IMR-90 (cell line): ENCODE results near the gene SERPINA6. TPM values are rescaled to one million over a fixed set of nuclear protein-coding genes. Genes with fewer than 3 reads are reported as not detected.

ENCODE experiments used
- ATAC-seq: fragments of 200-7000 bp; cut with Tn5 transposase; 2 replicates; pipeline ENCODE4 v1.9.1; 2020; ENCODE audit warnings: low read depth, mild to moderate bottlenecking, moderate library complexity
- BruUV-seq: library from RNA; stranded (reverse); fragments of 400-500 nt; replicated peaks from 2 replicates; lab custom pipeline; 2021; lab: Mats Ljungman, UMichigan
- CTCF ChIA-PET: fragments of 300-600 bp; formaldehyde crosslinking; extraction: SDS; loops from one replicate; lab custom pipeline; 2021; ENCODE audit warnings: antibody characterized with exemption; lab: Yijun Ruan, JAX
- POLR2A ChIA-PET: fragments of 300-600 bp; sonication (Branson Sonifier 250); formaldehyde crosslinking; loops from one replicate; lab custom pipeline; 2022; ENCODE audit warnings: antibody characterized with exemption; ENCODE audit not compliant: unreplicated experiment; lab: Charles Lee
- DNase-seq: peaks from one replicate; pipeline ENCODE4 v3.0.0; 2013
- H2AFZ ChIP-seq: replicated peaks from 2 replicates; pipeline ENCODE3; 2013; ENCODE audit warnings: low read length, mild to moderate bottlenecking; ENCODE audit not compliant: poor library complexity
- H2AK5ac ChIP-seq: 2 replicates; pipeline ENCODE4 v1.6.1; 2013; ENCODE audit warnings: low read depth, low read length, inconsistent platforms
- H2AK9ac ChIP-seq: replicated peaks from 2 replicates; pipeline ENCODE3; 2013; ENCODE audit warnings: mild to moderate bottlenecking, low read depth, low read length, moderate library complexity; ENCODE audit not compliant: poor library complexity
- H2BK120ac ChIP-seq: 2 replicates; pipeline ENCODE4 v1.6.1; 2013; ENCODE audit warnings: low read depth, low read length, inconsistent platforms
- H2BK15ac ChIP-seq: 3 replicates; pipeline ENCODE4 v1.6.1; 2013; ENCODE audit warnings: low read depth, low read length, inconsistent platforms
- H2BK20ac ChIP-seq: 2 replicates; pipeline ENCODE4 v1.6.1; 2013; ENCODE audit warnings: low read depth, mild to moderate bottlenecking, inconsistent platforms, low read length, moderate library complexity
- H2BK5ac ChIP-seq: 2 replicates; pipeline ENCODE4 v1.6.1; 2013; ENCODE audit warnings: mild to moderate bottlenecking, low read depth, low read length, inconsistent platforms; ENCODE audit not compliant: poor library complexity, severe bottlenecking
- H3K14ac ChIP-seq: replicated peaks from 2 replicates; pipeline ENCODE4 v1.6.1; 2013; ENCODE audit warnings: low read depth, low read length, inconsistent platforms
- H3K18ac ChIP-seq: 2 replicates; pipeline ENCODE4 v1.6.1; 2013; ENCODE audit warnings: low read depth, low read length, control low read depth
- H3K23ac ChIP-seq: 2 replicates; pipeline ENCODE4 v1.6.1; 2013; ENCODE audit warnings: low read depth, low read length, inconsistent platforms
- H3K27ac ChIP-seq: 2 replicates; pipeline ENCODE4 v1.5.1; 2013; ENCODE audit warnings: mild to moderate bottlenecking, control low read depth, low read length; ENCODE audit not compliant: insufficient read depth
- H3K27me3 ChIP-seq: 2 replicates; pipeline ENCODE4 v1.6.1; 2013; ENCODE audit warnings: low read length; ENCODE audit not compliant: control insufficient read depth, insufficient read depth
- H3K36me3 ChIP-seq: 2 replicates; pipeline ENCODE4 v1.6.1; 2013; ENCODE audit warnings: low read length, mixed read lengths; ENCODE audit not compliant: control insufficient read depth, insufficient read depth
- H3K4ac ChIP-seq: 2 replicates; pipeline ENCODE4 v1.6.1; 2013; ENCODE audit warnings: low read depth, low read length, inconsistent platforms
- H3K4me1 ChIP-seq: 2 replicates; pipeline ENCODE4 v1.6.1; 2013; ENCODE audit warnings: low read length, mixed read lengths; ENCODE audit not compliant: control insufficient read depth, insufficient read depth
- H3K4me2 ChIP-seq: 2 replicates; pipeline ENCODE4 v1.6.1; 2013; ENCODE audit warnings: low read depth, mild to moderate bottlenecking, control low read depth, low read length, moderate library complexity
- H3K4me3 ChIP-seq: 2 replicates; pipeline ENCODE4 v1.5.1; 2013; ENCODE audit warnings: low read depth, mild to moderate bottlenecking, control low read depth, low read length, moderate library complexity; ENCODE audit not compliant: insufficient read depth
- H3K56ac ChIP-seq: 2 replicates; pipeline ENCODE4 v1.6.1; 2013; ENCODE audit warnings: low read length, inconsistent platforms; ENCODE audit not compliant: insufficient read depth; ENCODE audit errors: extremely low read depth
- H3K79me1 ChIP-seq, 2 experiments: 2 replicates each; pipeline ENCODE4 v1.6.1; 2013; ENCODE audit warnings: low read length in 2 of 2, inconsistent platforms in 1 of 2, low read depth in 1 of 2
- H3K9ac ChIP-seq: 2 replicates; pipeline ENCODE4 v1.6.1; 2013; ENCODE audit warnings: low read depth, low read length, control low read depth
- H3K9me1 ChIP-seq: 2 replicates; pipeline ENCODE4 v1.6.1; 2013; ENCODE audit warnings: low read length, inconsistent platforms; ENCODE audit not compliant: insufficient read depth
- H3K9me3 ChIP-seq: 2 replicates; pipeline ENCODE4 v1.6.1; 2013; ENCODE audit warnings: low read length; ENCODE audit not compliant: control insufficient read depth, insufficient read depth
- H4K20me1 ChIP-seq: 2 replicates; pipeline ENCODE4 v1.6.1; 2013; ENCODE audit warnings: low read length, inconsistent platforms; ENCODE audit not compliant: insufficient read depth
- H4K5ac ChIP-seq: 2 replicates; pipeline ENCODE4 v1.6.1; 2013; ENCODE audit warnings: mild to moderate bottlenecking, low read depth, low read length, control low read depth
- H4K8ac ChIP-seq, 2 experiments: 2 replicates each; pipeline ENCODE4 v1.6.1; 2013; ENCODE audit warnings: low read depth in 2 of 2, low read length in 2 of 2, control low read depth in 1 of 2, inconsistent platforms in 1 of 2
- H4K91ac ChIP-seq: 2 replicates; pipeline ENCODE4 v1.6.1; 2013; ENCODE audit warnings: low read depth, low read length, inconsistent platforms; ENCODE audit not compliant: insufficient read depth
- BHLHE40 ChIP-seq: fragments of 150-350 bp; IDR thresholded peaks from 2 replicates; pipeline ENCODE4 v1.6.1; 2016; ENCODE audit warnings: mild to moderate bottlenecking, low read depth, low read length
- CEBPB ChIP-seq: IDR thresholded peaks from 2 replicates; pipeline ENCODE4 v1.6.1; 2012; ENCODE audit warnings: low read depth, low read length, improper control_type of control experiment
- CHD1 ChIP-seq: IDR thresholded peaks from 2 replicates; pipeline ENCODE4 v1.6.1; 2012; ENCODE audit warnings: low read depth, low read length, improper control_type of control experiment
- CTCF ChIP-seq: conservative IDR thresholded peaks from 2 replicates; pipeline ENCODE4 v1.5.1; 2012; ENCODE audit warnings: mild to moderate bottlenecking, low read depth, low read length, improper control_type of control experiment
- FOS ChIP-seq: fragments of 150-350 bp; IDR thresholded peaks from 2 replicates; pipeline ENCODE4 v1.6.1; 2016; ENCODE audit warnings: low read depth, low read length
- MAFK ChIP-seq: IDR thresholded peaks from 2 replicates; pipeline ENCODE4 v1.6.1; 2012; ENCODE audit warnings: low read depth, low read length, improper control_type of control experiment
- MAZ ChIP-seq: IDR thresholded peaks from 2 replicates; pipeline ENCODE4 v1.6.1; 2012; ENCODE audit warnings: low read depth, mild to moderate bottlenecking, low read length, improper control_type of control experiment, moderate library complexity, borderline replicate concordance
- MXI1 ChIP-seq: IDR thresholded peaks from 2 replicates; pipeline ENCODE4 v1.6.1; 2012; ENCODE audit warnings: low read depth, mild to moderate bottlenecking, low read length, moderate library complexity, borderline replicate concordance
- NFE2L2 ChIP-seq: fragments of 150-350 bp; IDR thresholded peaks from 2 replicates; pipeline ENCODE4 v1.6.1; 2016; ENCODE audit warnings: low read depth, mild to moderate bottlenecking, low read length
- POLR2A ChIP-seq: IDR thresholded peaks from 2 replicates; pipeline ENCODE4 v1.6.1; 2012; ENCODE audit warnings: mild to moderate bottlenecking, low read depth, low read length
- RAD21 ChIP-seq: IDR thresholded peaks from 2 replicates; pipeline ENCODE4 v1.6.1; 2012; ENCODE audit warnings: low read length, improper control_type of control experiment
- RCOR1 ChIP-seq: IDR thresholded peaks from 2 replicates; pipeline ENCODE4 v1.6.1; 2012; ENCODE audit warnings: mild to moderate bottlenecking, low read length, improper control_type of control experiment; ENCODE audit not compliant: insufficient replicate concordance
- RFX5 ChIP-seq: IDR thresholded peaks from 2 replicates; pipeline ENCODE4 v1.8.0; 2012; ENCODE audit warnings: low read depth, mild to moderate bottlenecking, low read length, moderate library complexity
- SMC3 ChIP-seq: fragments of 150-350 bp; IDR thresholded peaks from 2 replicates; pipeline ENCODE4 v1.6.1; 2016; ENCODE audit warnings: low read depth, mild to moderate bottlenecking, antibody characterized with exemption, low read length, moderate library complexity
- WGBS, 2 experiments: methylation state at CpG; one replicate each; pipeline versions ENCODE4 v1.1.5 to v1.1.7; 2013; ENCODE audit warnings: missing lambda C conversion rate in 2 of 2; ENCODE audit not compliant: insufficient read length in 1 of 2; ENCODE audit errors: extremely low coverage in 2 of 2; 5-methylcytosine and 5-hydroxymethylcytosine counted together
- dilution Hi-C: fragments of 300-500 bp; cut with HindIII; formaldehyde crosslinking; loops from one replicate; pipeline ENCODE4 v1.14.3; 2018; ENCODE audit warnings: low sequenced_read_pairs; ENCODE audit not compliant: unreplicated experiment
- in situ Hi-C: fragments of 300-500 bp; cut with MboI; formaldehyde crosslinking; loops from 3 replicates; pipeline ENCODE4 v1.14.3; 2019; ENCODE audit warnings: low sequenced_read_pairs, inconsistent platforms, mixed read lengths
- intact Hi-C: fragments of 100-400 bp; cut with micrococcal nuclease; formaldehyde crosslinking; loops from 2 replicates; pipeline ENCODE4 v1.10.0; 2022
- polyA plus RNA-seq, 3 experiments: library from polyadenylated mRNA; depleted of rRNA; stranded (reverse); fragments of >200 nt; gene quantifications; 2 replicates each; pipeline ENCODE4 v1.2.3, GENCODE V29; 2012; ENCODE audit warnings: low replicate concordance in 1 of 3
- total RNA-seq: library from RNA; depleted of rRNA; stranded (reverse); fragments of >200 nt; gene quantifications from 2 replicates; pipeline ENCODE4 v1.2.3, GENCODE V29; 2012
- TF ChIP-seq, protein P1 (sequence below): fragments of 150-350 bp; IDR thresholded peaks from 2 replicates; pipeline ENCODE4 v1.6.1; 2017; ENCODE audit warnings: mild to moderate bottlenecking, antibody characterized with exemption, low read length, low read depth
- TF ChIP-seq, protein P2 (sequence below): fragments of 150-350 bp; IDR thresholded peaks from 2 replicates; pipeline ENCODE4 v1.6.1; 2016; ENCODE audit warnings: low read depth, mild to moderate bottlenecking, low read length, moderate library complexity, borderline replicate concordance

The SERPINA6 gene
- total and polyA plus RNA-seq, 2 of the 4 experiments (the other 2 are of a cell fraction): not detected

- no peak overlapping the region for H2AK9ac ChIP-seq
- no TSS peak for BruUV-seq
- no peak overlapping the region for H2BK120ac ChIP-seq
- 74% methylated on average over 3 of the region's 5 CpGs; no CpG with 5 or more reads in 1 of the 2 experiments for WGBS, 2 experiments
- ChIA-PET CTCF (interaction anchor here (1.1 to 1.4 kb wide), 3 partner anchors 66 to 130 kb away, joined by 3 to 5 read pairs (median 3); no protein-coding TSS in a partner anchor), POLR2A (no interaction called here)
- H2AFZ ChIP-seq: no peak overlapping the region
- no peak overlapping the region for H3K4me2 ChIP-seq
- no peaks in the 10 kb centered on the region for H3K27me3 ChIP-seq
- H3K79me1 ChIP-seq: no peaks in the 10 kb centered on the region
- H3K18ac ChIP-seq: no peak overlapping the region
- H2AK5ac ChIP-seq: no peak overlapping the region
- no peak for DNase-seq
- H3K23ac ChIP-seq: no peak overlapping the region
- no peak overlapping the region for H3K9ac ChIP-seq
- H3K4me3 ChIP-seq: no peak overlapping the region
- in situ Hi-C loops (no loop called here), dilution Hi-C loops (no loop called here), intact Hi-C loops (no loop called here)
- 0 out of 2 replicates have a peak, but pooled peaks cover 2% of the 10 kb centered on the region for H3K4me1 ChIP-seq
- no peak overlapping the region for H2BK5ac ChIP-seq
- H3K27ac ChIP-seq: no peak overlapping the region
- H3K14ac ChIP-seq: no peak overlapping the region
- H4K5ac ChIP-seq: no peak overlapping the region
- H3K56ac ChIP-seq: no peak overlapping the region
- no peak overlapping the region for H2BK15ac ChIP-seq
- TF ChIP-seq CTCF: no peak
- no peak for TF ChIP-seq CHD1
- no peak for TF ChIP-seq POLR2A
- TF ChIP-seq FOS: no peak
- no peak for TF ChIP-seq SMC3
- TF ChIP-seq, protein P1, sequence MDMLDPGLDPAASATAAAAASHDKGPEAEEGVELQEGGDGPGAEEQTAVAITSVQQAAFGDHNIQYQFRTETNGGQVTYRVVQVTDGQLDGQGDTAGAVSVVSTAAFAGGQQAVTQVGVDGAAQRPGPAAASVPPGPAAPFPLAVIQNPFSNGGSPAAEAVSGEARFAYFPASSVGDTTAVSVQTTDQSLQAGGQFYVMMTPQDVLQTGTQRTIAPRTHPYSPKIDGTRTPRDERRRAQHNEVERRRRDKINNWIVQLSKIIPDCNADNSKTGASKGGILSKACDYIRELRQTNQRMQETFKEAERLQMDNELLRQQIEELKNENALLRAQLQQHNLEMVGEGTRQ: no peak
- no peak for TF ChIP-seq BHLHE40
- TF ChIP-seq NFE2L2: no peak
- TF ChIP-seq, protein P2, sequence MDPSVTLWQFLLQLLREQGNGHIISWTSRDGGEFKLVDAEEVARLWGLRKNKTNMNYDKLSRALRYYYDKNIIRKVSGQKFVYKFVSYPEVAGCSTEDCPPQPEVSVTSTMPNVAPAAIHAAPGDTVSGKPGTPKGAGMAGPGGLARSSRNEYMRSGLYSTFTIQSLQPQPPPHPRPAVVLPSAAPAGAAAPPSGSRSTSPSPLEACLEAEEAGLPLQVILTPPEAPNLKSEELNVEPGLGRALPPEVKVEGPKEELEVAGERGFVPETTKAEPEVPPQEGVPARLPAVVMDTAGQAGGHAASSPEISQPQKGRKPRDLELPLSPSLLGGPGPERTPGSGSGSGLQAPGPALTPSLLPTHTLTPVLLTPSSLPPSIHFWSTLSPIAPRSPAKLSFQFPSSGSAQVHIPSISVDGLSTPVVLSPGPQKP: no peak
- no peak for TF ChIP-seq CEBPB
- TF ChIP-seq RAD21: no peak
- TF ChIP-seq MAFK: no peak
- TF ChIP-seq MAZ: no peak
- no peak for TF ChIP-seq RCOR1
- TF ChIP-seq MXI1: no peak
- TF ChIP-seq RFX5: no peak
- H4K91ac ChIP-seq: no peak overlapping the region
- no peak overlapping the region for H2BK20ac ChIP-seq
- H3K9me3 ChIP-seq: no peaks in the 10 kb centered on the region
- H3K36me3 ChIP-seq: no peaks in the 10 kb centered on the region
- H4K8ac ChIP-seq: no peak overlapping the region
- H4K20me1 ChIP-seq: no peaks in the 10 kb centered on the region
- H3K4ac ChIP-seq: no peak overlapping the region
- no peaks in the 10 kb centered on the region for H3K9me1 ChIP-seq
- ATAC-seq: no peak
Observed at GRCh38 chr14:94356379-94357056, 33.4 kb upstream of the SERPINA6 start.
